ENCODE results near the gene LHX4. TPM values are rescaled to one million over a fixed set of nuclear protein-coding genes. Genes with fewer than 3 reads are reported as not detected.

LHX4 gene
- polyA plus RNA-seq, 1 experiment: 0.06 TPM

DNA sequence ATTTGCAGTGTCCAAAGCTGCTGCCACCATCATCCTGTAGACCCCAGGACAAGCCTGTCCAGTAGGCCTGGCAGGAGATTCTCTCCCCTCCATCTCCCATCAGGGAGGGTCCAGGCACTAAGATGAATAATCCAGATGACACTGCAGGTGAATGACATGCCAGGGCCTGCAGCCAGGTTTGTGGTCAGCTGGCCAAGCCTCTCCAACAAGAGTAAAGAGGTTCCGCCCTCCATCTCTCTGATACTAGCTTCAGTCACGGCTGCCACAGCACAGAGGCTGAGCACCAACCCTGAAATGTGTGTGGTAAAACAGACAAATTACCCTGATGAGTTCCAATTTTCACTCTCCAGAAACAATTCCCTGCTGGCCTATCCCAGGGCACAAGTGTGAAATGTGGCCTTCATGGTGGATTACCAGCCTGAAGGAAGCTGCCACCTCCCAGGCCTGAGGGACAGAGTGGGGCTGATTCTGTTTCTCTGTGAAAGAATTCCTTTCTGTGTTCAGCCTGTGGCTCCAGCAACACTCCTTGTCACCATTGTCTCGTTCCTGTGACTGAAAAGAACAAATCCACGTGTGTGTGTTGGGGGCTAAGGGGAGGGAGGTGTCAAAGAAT, 19.9 kb upstream of the LHX4 start:
- DNase-seq (ENCODE audit: low read depth): no peak
- ChIA-PET CTCF (interaction anchor here (0.9 kb wide), 1 partner anchor 256 kb away, joined by 3 read pairs; no protein-coding TSS in a partner anchor), POLR2A (no interaction called here)
- TF ChIP-seq, protein P1, sequence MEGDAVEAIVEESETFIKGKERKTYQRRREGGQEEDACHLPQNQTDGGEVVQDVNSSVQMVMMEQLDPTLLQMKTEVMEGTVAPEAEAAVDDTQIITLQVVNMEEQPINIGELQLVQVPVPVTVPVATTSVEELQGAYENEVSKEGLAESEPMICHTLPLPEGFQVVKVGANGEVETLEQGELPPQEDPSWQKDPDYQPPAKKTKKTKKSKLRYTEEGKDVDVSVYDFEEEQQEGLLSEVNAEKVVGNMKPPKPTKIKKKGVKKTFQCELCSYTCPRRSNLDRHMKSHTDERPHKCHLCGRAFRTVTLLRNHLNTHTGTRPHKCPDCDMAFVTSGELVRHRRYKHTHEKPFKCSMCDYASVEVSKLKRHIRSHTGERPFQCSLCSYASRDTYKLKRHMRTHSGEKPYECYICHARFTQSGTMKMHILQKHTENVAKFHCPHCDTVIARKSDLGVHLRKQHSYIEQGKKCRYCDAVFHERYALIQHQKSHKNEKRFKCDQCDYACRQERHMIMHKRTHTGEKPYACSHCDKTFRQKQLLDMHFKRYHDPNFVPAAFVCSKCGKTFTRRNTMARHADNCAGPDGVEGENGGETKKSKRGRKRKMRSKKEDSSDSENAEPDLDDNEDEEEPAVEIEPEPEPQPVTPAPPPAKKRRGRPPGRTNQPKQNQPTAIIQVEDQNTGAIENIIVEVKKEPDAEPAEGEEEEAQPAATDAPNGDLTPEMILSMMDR (IDR thresholded peaks at IDR 0.05; ENCODE audit: insufficient read depth, low read depth, low read length): no peak
- Histone ChIP-seq H3K36me3 (ENCODE audit: control insufficient read depth, insufficient read depth, low read length) (no peaks in the 10 kb centered on the region), H3K4me3 (ENCODE audit: low read depth, low read length) (no peak overlapping the region), H3K27me3 (ENCODE audit: control insufficient read depth, insufficient read depth, low read length) (no peaks in the 10 kb centered on the region)

DNA sequence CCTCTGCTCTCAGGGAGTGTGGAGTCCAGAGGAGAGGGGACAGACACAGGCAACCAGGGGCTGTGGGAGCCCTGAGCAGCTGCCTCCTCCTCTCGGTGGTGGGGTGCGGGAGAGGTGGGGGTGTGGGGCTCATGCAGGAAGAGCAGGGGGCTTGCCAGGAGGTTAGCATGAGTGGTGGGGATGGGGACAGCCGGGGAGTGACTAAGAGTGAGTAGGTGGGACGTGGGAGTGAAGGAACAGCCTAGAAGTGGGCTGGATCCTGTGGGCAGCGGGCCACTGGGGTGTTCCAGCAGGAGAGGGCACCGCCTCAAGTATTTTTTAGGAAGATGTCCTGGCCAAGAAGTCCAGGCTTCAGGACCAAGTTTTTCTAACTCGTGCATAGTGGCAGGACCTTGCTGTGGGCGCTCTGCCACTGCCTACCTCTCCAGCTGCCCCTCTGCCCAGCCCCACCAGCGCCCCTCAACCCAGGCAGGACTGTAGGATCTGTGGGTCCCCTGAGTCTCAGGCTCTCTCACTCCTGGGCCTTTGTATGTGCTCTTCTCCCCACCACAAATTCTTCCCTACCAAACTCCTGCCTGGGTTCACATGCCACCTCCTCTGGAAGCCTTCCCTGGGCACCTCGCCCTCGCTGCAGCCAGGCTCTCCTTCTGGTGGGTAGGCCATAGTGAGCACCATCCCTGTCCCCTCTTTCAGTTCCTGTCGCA, 18.8 kb upstream of the LHX4 start:
- ChIA-PET POLR2A (no interaction called here), CTCF (interaction anchor here (0.8 kb wide), 1 partner anchor 44 kb away, joined by 3 read pairs; no protein-coding TSS in a partner anchor)
- Histone ChIP-seq H3K4me3 (ENCODE audit: low read depth, low read length) (no peak overlapping the region), H3K27me3 (ENCODE audit: control insufficient read depth, insufficient read depth, low read length) (no peaks in the 10 kb centered on the region), H3K36me3 (ENCODE audit: control insufficient read depth, insufficient read depth, low read length) (no peaks in the 10 kb centered on the region)
- TF ChIP-seq, protein P1 (IDR thresholded peaks at IDR 0.05; ENCODE audit: insufficient read depth, low read depth, low read length): no peak
- DNase-seq (ENCODE audit: low read depth): no peak

DNA sequence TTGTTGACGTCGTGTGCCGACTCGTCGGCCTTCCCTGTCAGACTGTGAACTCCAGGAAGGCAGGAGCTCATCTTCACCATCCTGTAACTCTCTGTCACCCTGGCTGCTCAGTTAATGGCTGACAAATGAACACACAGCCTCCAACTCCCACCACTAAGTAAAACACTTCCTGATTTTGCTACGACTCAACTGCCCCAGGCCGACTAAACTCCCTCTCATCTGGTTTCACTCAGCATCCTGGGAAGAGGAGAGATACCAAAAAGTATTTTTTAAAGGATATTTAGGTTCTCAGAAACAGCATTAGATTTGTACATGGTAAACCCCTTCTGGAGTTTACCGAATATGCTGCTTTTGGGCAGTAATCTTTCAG, 18.2 kb upstream of the LHX4 start:
- POLR2A ChIA-PET: no interaction called here
- TF ChIP-seq, protein P1 (IDR thresholded peaks at IDR 0.05; ENCODE audit: insufficient read depth, low read depth, low read length): no peak
- Histone ChIP-seq H3K27me3 (ENCODE audit: control insufficient read depth, insufficient read depth, low read length) (no peaks in the 10 kb centered on the region), H3K4me3 (ENCODE audit: low read depth, low read length) (no peak overlapping the region), H3K36me3 (ENCODE audit: control insufficient read depth, insufficient read depth, low read length) (no peaks in the 10 kb centered on the region)
- CTCF ChIA-PET: no interaction called here
- no peak for DNase-seq (ENCODE audit: low read depth)

DNA sequence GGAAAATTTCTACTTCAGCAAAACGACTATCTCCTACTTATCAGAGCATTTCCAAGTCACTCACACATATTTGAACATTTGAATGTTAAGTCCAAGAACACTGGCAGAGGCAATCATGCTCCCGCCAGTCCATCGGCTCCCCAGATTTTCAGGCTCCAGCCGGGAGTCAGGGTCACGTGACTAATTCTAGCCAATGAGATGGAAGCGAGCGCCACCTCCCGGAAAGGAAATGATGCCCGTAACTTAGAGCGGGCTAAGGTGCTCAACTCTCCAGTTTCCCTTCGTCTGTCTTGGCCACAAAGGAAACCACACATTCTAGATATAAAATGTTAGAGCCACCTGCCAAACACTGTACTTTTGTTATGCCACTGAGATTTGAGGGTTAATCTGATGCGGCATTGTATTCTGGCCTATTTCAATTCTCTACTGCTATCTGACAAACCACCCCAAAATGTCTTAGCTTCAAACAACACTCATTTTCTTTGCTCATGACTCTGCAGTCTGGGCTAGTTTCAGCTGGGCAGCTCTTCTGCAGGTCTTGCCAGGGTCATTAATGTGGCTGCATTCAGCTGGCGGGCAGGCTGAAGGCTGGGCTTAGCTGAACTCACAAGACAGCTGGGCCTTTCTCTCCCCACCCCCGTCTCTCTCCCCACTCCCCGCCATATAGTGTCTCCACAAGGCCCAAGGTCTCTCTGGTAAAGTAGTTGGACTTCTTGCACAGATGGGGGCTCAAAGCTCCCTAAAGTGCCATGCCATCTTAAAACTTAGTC, 16.5 kb upstream of the LHX4 start:
- no peaks in the 10 kb centered on the region for H3K36me3 ChIP-seq (ENCODE audit: control insufficient read depth, insufficient read depth, low read length)
- POLR2A ChIA-PET: no interaction called here
- H3K4me3 ChIP-seq (ENCODE audit: low read depth, low read length): no peak overlapping the region

More for the DNA sequence above, 16.5 kb upstream of the LHX4 start:
- H3K27me3 ChIP-seq (ENCODE audit: control insufficient read depth, insufficient read depth, low read length): no peaks in the 10 kb centered on the region
- CTCF ChIA-PET: no interaction called here
- TF ChIP-seq, protein P1 (IDR thresholded peaks at IDR 0.05; ENCODE audit: insufficient read depth, low read depth, low read length): no peak
- DNase-seq (ENCODE audit: low read depth): no peak

Data from BJ (cell line).